NAMALWA (cell line): ENCODE measurements around the gene OLIG1.

Source experiments
- DNase-seq: peaks from one replicate; pipeline ENCODE4 v3.0.0-alpha.2; 2015; ENCODE audit warnings: low spot score

OLIG1 gene, protein sequence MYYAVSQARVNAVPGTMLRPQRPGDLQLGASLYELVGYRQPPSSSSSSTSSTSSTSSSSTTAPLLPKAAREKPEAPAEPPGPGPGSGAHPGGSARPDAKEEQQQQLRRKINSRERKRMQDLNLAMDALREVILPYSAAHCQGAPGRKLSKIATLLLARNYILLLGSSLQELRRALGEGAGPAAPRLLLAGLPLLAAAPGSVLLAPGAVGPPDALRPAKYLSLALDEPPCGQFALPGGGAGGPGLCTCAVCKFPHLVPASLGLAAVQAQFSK

DNA sequence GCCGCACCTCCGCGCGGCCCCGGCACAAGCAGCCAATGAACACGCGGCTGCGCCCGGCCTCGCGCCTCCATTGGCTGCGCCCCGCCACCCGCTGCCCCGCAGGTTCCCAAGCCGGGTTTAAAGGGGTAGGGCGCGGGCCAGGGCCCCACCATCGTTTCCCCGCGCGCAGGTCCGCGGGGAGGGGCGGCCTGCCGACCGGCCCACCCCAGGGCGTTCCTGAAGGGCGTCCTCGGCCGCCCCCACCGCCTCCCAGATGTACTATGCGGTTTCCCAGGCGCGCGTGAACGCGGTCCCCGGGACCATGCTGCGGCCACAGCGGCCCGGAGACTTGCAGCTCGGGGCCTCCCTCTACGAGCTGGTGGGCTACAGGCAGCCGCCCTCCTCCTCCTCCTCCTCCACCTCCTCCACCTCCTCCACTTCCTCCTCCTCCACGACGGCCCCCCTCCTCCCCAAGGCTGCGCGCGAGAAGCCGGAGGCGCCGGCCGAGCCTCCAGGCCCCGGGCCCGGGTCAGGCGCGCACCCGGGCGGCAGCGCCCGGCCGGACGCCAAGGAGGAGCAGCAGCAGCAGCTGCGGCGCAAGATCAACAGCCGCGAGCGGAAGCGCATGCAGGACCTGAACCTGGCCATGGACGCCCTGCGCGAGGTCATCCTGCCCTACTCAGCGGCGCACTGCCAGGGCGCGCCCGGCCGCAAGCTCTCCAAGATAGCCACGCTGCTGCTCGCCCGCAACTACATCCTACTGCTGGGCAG, at the start of gene OLIG1:
Gene OLIG1, plus strand, starts transcription at position 148 of the 750 bp plus-strand sequence. Its CDS starts 106 bp downstream, at position 254.
- no peak for DNase-seq

DNA sequence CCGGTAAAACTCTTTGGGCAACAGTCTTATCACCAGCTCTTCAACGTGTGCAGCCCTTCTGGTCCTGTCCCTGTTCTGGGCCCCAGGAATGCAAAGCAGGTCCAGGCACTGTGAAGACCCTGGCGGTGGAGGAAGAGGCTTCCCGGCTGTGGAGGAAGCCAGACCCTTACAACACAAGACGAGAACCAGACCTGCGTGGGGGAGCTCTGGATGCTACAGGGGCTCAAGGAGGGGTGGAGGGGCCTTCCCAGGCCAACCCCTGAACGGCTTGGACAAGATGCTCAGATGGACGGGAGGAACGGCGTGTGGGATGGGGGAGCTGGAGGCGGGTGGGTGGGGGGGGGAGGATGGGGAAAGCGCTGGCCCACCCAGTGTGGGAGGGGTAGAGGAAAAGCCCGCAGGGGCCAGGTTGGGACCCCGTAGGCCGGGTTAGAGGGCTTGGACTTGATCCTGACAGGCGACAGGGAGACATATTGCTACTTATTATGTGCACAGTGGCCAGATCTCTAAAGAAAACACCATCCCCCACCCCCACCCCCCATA, 49.3 kb upstream of the OLIG1 start:
- DNase-seq = no peak

DNA sequence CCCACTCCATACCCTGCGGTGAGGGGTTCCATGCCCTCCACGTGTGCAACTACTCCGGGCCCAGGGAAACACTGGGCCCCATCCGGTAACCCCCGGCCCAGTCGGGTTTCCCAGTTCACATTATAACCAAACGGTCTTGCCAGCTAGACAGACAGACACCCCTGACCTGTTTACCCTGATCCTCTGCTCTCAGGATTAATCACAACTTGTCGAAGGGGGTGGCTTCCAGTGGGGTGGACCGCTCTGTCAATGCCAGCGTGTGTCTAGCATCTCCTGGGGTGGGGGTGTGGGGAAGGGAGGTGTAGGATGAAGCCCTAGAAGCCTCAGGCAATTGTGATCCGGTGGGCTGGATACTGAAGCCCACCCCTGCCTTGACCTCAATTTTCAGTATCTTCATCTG, 48.8 kb upstream of the OLIG1 start:
- DNase-seq = no peak

DNA sequence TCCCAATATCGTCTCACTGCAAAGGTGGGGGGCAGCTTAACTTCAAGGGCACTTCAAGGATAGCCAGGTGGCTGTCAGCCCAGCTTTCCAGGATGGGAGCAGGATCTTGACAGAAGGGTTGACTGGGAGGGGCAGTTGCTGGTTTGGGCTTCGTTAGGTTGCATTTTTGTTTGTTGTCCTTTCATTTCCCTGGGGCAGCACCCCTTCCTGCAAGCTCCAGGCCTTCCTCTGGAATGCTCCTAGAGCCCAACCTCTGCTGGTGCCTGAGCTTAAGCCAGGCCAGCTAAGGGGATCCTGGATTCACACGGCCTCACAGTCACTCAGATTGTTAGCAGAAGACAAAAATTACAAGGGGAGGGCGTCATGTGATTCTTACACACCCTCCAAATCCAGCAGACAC, 48.3 kb upstream of the OLIG1 start:
- DNase-seq = no peak

DNA sequence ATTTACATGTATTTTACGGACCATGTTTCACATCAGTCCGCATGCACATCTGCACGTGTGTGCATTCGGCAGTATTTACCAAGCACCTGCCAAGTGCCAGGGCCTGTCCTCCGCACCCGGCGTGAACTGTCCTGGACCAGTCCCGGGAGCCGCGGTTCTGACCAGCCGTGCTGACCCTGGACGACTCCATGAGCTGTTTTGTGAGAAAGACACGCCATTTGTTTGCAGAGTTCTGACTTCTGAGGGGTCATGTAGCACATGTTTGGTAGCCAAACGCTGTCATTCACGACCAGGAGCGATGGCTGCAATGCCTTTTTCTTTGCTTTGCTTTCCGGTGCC, 47.5 kb upstream of the OLIG1 start:
- no peak for DNase-seq

DNA sequence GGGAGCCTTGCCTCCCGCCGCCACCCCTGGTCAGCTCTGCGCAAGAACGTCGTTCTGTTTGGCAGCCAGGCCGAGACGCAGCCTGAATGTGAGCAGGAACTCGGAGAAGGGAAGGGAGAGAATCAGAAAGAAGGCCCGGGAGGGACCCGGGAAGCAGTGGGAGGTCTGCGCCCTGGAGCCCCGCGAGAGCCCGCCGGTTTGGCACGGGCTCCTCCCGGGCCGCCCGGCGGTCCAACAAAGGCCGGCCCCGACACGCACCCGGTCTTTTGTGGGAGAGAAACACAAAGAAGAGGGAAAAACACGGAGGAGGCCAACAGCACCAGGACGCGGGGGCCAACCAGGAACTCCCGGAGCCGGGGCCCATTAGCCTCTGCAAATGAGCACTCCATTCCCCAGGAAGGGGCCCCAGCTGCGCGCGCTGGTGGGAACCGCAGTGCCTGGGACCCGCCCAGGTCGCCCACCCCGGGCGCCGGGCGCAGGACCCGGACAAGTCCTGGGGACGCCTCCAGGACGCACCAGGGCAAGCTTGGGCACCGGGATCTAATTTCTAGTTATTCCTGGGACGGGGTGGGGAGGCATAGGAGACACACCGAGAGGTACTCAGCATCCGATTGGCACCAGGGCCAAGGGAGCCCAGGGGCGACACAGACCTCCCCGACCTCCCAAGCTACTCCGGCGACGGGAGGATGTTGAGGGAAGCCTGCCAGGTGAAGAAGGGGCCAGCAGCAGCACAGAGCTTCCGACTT, 46.9 kb upstream of the OLIG1 start:
- no peak for DNase-seq

DNA sequence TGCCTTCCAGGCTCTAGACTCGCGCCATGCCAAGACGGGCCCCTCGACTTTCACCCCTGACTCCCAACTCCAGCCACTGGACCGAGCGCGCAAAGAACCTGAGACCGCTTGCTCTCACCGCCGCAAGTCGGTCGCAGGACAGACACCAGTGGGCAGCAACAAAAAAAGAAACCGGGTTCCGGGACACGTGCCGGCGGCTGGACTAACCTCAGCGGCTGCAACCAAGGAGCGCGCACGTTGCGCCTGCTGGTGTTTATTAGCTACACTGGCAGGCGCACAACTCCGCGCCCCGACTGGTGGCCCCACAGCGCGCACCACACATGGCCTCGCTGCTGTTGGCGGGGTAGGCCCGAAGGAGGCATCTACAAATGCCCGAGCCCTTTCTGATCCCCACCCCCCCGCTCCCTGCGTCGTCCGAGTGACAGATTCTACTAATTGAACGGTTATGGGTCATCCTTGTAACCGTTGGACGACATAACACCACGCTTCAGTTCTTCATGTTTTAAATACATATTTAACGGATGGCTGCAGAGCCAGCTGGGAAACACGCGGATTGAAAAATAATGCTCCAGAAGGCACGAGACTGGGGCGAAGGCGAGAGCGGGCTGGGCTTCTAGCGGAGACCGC, 46.3 kb upstream of the OLIG1 start:
- no peak for DNase-seq

DNA sequence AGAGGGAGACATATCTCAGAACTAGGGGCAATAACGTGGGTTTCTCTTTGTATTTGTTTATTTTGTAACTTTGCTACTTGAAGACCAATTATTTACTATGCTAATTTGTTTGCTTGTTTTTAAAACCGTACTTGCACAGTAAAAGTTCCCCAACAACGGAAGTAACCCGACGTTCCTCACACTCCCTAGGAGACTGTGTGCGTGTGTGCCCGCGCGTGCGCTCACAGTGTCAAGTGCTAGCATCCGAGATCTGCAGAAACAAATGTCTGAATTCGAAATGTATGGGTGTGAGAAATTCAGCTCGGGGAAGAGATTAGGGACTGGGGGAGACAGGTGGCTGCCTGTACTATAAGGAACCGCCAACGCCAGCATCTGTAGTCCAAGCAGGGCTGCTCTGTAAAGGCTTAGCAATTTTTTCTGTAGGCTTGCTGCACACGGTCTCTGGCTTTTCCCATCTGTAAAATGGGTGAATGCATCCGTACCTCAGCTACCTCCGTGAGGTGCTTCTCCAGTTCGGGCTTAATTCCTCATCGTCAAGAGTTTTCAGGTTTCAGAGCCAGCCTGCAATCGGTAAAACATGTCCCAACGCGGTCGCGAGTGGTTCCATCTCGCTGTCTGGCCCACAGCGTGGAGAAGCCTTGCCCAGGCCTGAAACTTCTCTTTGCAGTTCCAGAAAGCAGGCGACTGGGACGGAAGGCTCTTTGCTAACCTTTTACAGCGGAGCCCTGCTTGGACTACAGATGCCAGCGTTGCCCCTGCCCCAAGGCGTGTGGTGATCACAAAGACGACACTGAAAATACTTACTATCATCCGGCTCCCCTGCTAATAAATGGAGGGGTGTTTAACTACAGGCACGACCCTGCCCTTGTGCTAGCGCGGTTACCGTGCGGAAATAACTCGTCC, 45.5 kb upstream of the OLIG1 start:
- no peak for DNase-seq

DNA sequence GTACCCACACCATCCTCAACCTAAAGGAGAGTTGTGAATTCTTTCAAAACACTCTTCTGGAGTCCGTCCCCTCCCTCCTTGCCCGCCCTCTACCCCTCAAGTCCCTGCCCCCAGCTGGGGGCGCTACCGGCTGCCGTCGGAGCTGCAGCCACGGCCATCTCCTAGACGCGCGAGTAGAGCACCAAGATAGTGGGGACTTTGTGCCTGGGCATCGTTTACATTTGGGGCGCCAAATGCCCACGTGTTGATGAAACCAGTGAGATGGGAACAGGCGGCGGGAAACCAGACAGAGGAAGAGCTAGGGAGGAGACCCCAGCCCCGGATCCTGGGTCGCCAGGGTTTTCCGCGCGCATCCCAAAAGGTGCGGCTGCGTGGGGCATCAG, 44.8 kb upstream of the OLIG1 start:
- DNase-seq = no peak

DNA sequence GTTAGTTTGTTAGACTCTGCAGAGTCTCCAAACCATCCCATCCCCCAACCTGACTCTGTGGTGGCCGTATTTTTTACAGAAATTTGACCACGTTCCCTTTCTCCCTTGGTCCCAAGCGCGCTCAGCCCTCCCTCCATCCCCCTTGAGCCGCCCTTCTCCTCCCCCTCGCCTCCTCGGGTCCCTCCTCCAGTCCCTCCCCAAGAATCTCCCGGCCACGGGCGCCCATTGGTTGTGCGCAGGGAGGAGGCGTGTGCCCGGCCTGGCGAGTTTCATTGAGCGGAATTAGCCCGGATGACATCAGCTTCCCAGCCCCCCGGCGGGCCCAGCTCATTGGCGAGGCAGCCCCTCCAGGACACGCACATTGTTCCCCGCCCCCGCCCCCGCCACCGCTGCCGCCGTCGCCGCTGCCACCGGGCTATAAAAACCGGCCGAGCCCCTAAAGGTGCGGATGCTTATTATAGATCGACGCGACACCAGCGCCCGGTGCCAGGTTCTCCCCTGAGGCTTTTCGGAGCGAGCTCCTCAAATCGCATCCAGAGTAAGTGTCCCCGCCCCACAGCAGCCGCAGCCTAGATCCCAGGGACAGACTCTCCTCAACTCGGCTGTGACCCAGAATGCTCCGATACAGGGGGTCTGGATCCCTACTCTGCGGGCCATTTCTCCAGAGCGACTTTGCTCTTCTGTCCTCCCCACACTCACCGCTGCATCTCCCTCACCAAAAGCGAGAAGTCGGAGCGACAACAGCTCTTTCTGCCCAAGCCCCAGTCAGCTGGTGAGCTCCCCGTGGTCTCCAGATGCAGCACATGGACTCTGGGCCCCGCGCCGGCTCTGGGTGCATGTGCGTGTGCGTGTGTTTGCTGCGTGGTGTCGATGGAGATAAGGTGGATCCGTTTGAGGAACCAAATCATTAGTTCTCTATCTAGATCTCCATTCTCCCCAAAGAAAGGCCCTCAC, 44.2 kb upstream of the OLIG1 start, which contains the start of gene OLIG2:
Gene OLIG2, plus strand, starts transcription at position 447 of the 954 bp plus-strand sequence. CDS start 928 bp downstream, outside the sequence.
- no peak for DNase-seq

DNA sequence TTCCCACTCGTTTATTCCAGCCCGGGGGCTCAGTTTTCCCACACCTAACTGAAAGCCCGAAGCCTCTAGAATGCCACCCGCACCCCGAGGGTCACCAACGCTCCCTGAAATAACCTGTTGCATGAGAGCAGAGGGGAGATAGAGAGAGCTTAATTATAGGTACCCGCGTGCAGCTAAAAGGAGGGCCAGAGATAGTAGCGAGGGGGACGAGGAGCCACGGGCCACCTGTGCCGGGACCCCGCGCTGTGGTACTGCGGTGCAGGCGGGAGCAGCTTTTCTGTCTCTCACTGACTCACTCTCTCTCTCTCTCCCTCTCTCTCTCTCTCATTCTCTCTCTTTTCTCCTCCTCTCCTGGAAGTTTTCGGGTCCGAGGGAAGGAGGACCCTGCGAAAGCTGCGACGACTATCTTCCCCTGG, 43.5 kb upstream of the OLIG1 start:
- DNase-seq = no peak

DNA sequence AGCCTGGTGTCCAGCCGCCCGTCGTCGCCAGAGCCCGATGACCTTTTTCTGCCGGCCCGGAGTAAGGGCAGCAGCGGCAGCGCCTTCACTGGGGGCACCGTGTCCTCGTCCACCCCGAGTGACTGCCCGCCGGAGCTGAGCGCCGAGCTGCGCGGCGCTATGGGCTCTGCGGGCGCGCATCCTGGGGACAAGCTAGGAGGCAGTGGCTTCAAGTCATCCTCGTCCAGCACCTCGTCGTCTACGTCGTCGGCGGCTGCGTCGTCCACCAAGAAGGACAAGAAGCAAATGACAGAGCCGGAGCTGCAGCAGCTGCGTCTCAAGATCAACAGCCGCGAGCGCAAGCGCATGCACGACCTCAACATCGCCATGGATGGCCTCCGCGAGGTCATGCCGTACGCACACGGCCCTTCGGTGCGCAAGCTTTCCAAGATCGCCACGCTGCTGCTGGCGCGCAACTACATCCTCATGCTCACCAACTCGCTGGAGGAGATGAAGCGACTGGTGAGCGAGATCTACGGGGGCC, 43.0 kb upstream of the OLIG1 start:
- no peak for DNase-seq

DNA sequence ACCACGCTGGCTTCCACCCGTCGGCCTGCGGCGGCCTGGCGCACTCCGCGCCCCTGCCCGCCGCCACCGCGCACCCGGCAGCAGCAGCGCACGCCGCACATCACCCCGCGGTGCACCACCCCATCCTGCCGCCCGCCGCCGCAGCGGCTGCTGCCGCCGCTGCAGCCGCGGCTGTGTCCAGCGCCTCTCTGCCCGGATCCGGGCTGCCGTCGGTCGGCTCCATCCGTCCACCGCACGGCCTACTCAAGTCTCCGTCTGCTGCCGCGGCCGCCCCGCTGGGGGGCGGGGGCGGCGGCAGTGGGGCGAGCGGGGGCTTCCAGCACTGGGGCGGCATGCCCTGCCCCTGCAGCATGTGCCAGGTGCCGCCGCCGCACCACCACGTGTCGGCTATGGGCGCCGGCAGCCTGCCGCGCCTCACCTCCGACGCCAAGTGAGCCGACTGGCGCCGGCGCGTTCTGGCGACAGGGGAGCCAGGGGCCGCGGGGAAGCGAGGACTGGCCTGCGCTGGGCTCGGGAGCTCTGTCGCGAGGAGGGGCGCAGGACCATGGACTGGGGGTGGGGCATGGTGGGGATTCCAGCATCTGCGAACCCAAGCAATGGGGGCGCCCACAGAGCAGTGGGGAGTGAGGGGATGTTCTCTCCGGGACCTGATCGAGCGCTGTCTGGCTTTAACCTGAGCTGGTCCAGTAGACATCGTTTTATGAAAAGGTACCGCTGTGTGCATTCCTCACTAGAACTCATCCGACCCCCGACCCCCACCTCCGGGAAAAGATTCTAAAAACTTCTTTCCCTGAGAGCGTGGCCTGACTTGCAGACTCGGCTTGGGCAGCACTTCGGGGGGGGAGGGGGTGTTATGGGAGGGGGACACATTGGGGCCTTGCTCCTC, 42.3 kb upstream of the OLIG1 start:
- no peak for DNase-seq

DNA sequence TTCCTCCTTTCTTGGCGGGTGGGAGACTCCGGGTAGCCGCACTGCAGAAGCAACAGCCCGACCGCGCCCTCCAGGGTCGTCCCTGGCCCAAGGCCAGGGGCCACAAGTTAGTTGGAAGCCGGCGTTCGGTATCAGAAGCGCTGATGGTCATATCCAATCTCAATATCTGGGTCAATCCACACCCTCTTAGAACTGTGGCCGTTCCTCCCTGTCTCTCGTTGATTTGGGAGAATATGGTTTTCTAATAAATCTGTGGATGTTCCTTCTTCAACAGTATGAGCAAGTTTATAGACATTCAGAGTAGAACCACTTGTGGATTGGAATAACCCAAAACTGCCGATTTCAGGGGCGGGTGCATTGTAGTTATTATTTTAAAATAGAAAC, 41.7 kb upstream of the OLIG1 start:
- DNase-seq = no peak

DNA sequence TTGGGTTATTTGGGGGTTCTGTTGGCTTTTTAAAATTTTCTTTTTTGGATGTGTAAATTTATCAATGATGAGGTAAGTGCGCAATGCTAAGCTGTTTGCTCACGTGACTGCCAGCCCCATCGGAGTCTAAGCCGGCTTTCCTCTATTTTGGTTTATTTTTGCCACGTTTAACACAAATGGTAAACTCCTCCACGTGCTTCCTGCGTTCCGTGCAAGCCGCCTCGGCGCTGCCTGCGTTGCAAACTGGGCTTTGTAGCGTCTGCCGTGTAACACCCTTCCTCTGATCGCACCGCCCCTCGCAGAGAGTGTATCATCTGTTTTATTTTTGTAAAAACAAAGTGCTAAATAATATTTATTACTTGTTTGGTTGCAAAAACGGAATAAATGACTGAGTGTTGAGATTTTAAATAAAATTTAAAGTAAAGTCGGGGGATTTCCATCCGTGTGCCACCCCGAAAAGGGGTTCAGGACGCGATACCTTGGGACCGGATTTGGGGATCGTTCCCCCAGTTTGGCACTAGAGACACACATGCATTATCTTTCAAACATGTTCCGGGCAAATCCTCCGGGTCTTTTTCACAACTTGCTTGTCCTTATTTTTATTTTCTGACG, 41.1 kb upstream of the OLIG1 start:
- DNase-seq = no peak

DNA sequence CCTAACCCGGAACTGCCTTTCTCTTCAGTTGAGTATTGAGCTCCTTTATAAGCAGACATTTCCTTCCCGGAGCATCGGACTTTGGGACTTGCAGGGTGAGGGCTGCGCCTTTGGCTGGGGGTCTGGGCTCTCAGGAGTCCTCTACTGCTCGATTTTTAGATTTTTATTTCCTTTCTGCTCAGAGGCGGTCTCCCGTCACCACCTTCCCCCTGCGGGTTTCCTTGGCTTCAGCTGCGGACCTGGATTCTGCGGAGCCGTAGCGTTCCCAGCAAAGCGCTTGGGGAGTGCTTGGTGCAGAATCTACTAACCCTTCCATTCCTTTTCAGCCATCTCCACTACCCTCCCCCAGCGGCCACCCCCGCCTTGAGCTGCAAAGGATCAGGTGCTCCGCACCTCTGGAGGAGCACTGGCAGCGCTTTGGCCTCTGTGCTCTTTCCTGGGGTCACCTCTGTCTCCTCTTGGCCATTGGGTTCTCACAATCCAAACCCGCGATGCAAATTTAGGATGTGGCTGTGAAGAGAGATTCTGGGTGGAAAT, 40.5 kb upstream of the OLIG1 start:
- no peak for DNase-seq

DNA sequence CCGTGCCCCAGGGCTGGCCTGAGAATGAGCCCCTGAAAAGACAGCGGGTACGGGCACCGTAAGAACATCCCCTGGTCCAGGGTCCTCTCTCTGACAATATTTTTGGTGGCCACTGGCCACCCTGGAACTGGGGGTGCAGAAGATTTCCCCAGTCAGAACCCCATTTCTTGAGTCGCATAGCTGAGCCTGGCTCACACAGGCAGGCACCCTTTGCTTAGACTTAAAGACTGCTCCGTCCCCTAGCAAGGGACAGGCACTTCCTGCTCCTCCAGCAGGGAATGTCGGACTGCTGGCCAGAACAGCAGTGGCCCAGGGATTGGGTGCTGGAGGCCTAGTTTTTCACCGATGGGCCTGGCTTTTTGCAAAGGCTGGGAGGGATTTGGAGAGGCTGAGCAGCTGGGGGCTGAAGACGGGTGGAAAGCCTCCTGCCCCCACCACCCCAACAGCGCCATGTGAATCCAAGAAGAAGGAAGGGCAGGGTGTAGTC, 39.9 kb upstream of the OLIG1 start:
- DNase-seq = no peak

DNA sequence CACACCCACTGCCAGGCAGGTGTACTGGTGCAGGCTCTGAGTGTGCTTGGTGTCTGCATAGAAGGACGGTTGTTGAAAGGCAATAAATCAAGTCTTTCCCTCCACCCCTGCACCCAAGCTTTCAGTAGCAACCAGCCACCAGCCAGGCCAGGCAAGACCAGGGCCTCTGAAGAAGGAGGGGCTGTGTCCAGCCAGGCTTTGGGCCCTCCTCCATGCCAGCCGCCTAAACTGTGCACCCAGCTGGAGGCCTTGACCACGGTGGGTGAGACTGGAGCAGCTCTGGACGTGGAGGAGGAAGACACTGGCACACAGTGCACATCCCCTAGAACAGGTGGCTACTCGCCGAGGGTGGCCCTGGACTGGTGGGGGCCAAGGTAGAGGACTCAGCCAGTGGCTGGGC, 39.3 kb upstream of the OLIG1 start:
- DNase-seq = no peak
